HCT116 (cell line): ENCODE measurements around the gene ZSCAN4. TPM values are rescaled to one million over a fixed set of nuclear protein-coding genes. Genes with fewer than 3 reads are reported as not detected.

ENCODE experiments used
- ATAC-seq: fragments of 200-7000 bp; cut with Tn5 transposase; 2 replicates; pipeline ENCODE4 v1.9.1; 2020; ENCODE audit warnings: mild to moderate bottlenecking, moderate library complexity
- BruUV-seq: library from RNA; stranded (reverse); fragments of 400-500 nt; replicated peaks from 2 replicates; lab custom pipeline; 2021; lab: Mats Ljungman, UMichigan
- CTCF ChIA-PET: fragments of 300-600 bp; sonication (Branson Sonifier 250); formaldehyde crosslinking; loops from one replicate; lab custom pipeline; 2021; ENCODE audit warnings: antibody characterized with exemption; lab: Charles Lee
- POLR2A ChIA-PET: fragments of 300-600, 350-600 bp; sonication (Branson Sonifier 250); formaldehyde crosslinking; loops from one replicate; lab custom pipeline; 2021; ENCODE audit warnings: antibody characterized with exemption; lab: Charles Lee
- RAD21 ChIA-PET, 2 experiments: fragments of 300-600 bp; sonication (Branson Sonifier 250); formaldehyde crosslinking; loops; one replicate each; lab custom pipeline; 2023; ENCODE audit warnings: low total read pairs in 2 of 2; ENCODE audit not compliant: uncharacterized antibody in 2 of 2, unreplicated experiment in 2 of 2, low non-redundant PET in 1 of 2; lab: Charles Lee
- DNase-seq: peaks from one replicate; pipeline ENCODE4 v3.0.0-alpha.2; 2010; ENCODE audit warnings: low read depth, low spot score
- H2AFZ ChIP-seq: fragments of 200-600 bp; shearing (Covaris generic), sonication (generic); 2 replicates; pipeline ENCODE4 v1.6.1; 2017; ENCODE audit warnings: low read depth, mixed run types, mixed read lengths, antibody characterized with exemption, low read length; ENCODE audit not compliant: poor library complexity, severe bottlenecking
- H3K27ac ChIP-seq: 2 replicates; pipeline ENCODE4 v1.5.1; 2012; ENCODE audit warnings: low read depth, low read length
- H3K27me3 ChIP-seq: fragments of 200-600 bp; sonication (generic); 2 replicates; pipeline ENCODE4 v1.6.1; 2016; ENCODE audit warnings: mixed run types, low read length, mixed read lengths; ENCODE audit not compliant: insufficient read depth
- H3K36me3 ChIP-seq, 2 experiments: fragments of 200-500 bp in 1 of 2; fragments of 200-600 bp in 1 of 2; sonication (Bioruptor generic) in 1 of 2; sonication (generic) in 1 of 2; 2 replicates each; pipeline versions ENCODE4 v1.5.1 to v1.6.1; 2014 to 2016; ENCODE audit warnings: low read length in 2 of 2, inconsistent platforms in 1 of 2, mixed read lengths in 1 of 2, mixed run types in 1 of 2; ENCODE audit not compliant: insufficient read depth in 2 of 2, control insufficient read depth in 1 of 2
- H3K4me1 ChIP-seq, 2 experiments: fragments of 200-600 bp in 1 of 2; sonication (generic) in 1 of 2; 2 replicates each; pipeline versions ENCODE4 v1.5.1 to v1.6.1; 2012 to 2017; ENCODE audit warnings: low read length in 2 of 2, inconsistent platforms in 1 of 2, mild to moderate bottlenecking in 1 of 2, mixed read lengths in 1 of 2, mixed run types in 1 of 2, moderate library complexity in 1 of 2; ENCODE audit not compliant: insufficient read depth in 2 of 2, control insufficient read depth in 1 of 2
- H3K4me2 ChIP-seq: fragments of 200-600 bp; sonication (generic); 2 replicates; pipeline ENCODE4 v1.6.1; 2017; ENCODE audit warnings: mixed run types, low read length, mixed read lengths
- H3K4me3 ChIP-seq, 2 experiments: fragments of 200-600 bp in 1 of 2; sonication (generic) in 1 of 2; replicated peaks in 1 of 2; 2 replicates each; pipeline ENCODE4 v1.5.1; 2011 to 2016; ENCODE audit warnings: low read length in 2 of 2, control low read depth in 1 of 2, low read depth in 1 of 2, mild to moderate bottlenecking in 1 of 2, mixed read lengths in 1 of 2, mixed run types in 1 of 2
- H3K79me2 ChIP-seq: fragments of 200-600 bp; sonication (generic); 2 replicates; pipeline ENCODE4 v1.6.1; 2017; ENCODE audit warnings: mild to moderate bottlenecking, mixed run types, low read length, moderate library complexity, mixed read lengths; ENCODE audit not compliant: insufficient read depth
- H3K9ac ChIP-seq: fragments of 200-600 bp; sonication (generic); 2 replicates; pipeline ENCODE4 v1.6.1; 2016; ENCODE audit warnings: low read length, mixed read lengths
- H3K9me2 ChIP-seq: fragments of 200-600 bp; sonication (generic), shearing (Covaris generic); 2 replicates; pipeline ENCODE4 v1.6.1; 2017; ENCODE audit warnings: mixed run types, mild to moderate bottlenecking, moderate library complexity; ENCODE audit not compliant: insufficient read depth
- H3K9me3 ChIP-seq, 2 experiments: fragments of 200-500 bp in 1 of 2; fragments of 200-600 bp in 1 of 2; sonication (Bioruptor generic) in 1 of 2; sonication (generic) in 1 of 2; 2 replicates each; pipeline ENCODE4 v1.6.1; 2014 to 2017; ENCODE audit warnings: low read length in 2 of 2, mixed read lengths in 2 of 2, inconsistent platforms in 1 of 2, low read depth in 1 of 2, mild to moderate bottlenecking in 1 of 2, mixed run types in 1 of 2, moderate library complexity in 1 of 2; ENCODE audit not compliant: control insufficient read depth in 1 of 2, insufficient read depth in 1 of 2
- H4K20me1 ChIP-seq: fragments of 200-600 bp; sonication (generic), shearing (Covaris generic); 2 replicates; pipeline ENCODE4 v1.6.1; 2017; ENCODE audit warnings: mixed run types, mild to moderate bottlenecking, moderate library complexity; ENCODE audit not compliant: insufficient read depth
- CEBPB ChIP-seq: IDR thresholded peaks from 2 replicates; pipeline ENCODE4 v1.6.1; 2012; ENCODE audit warnings: low read depth
- EGR1 ChIP-seq: IDR thresholded peaks from 2 replicates; pipeline ENCODE4 v1.6.1; 2012; ENCODE audit warnings: low read depth
- EZH2 ChIP-seq: fragments of 200-600 bp; sonication (generic); IDR thresholded peaks from 2 replicates; pipeline ENCODE4 v1.6.1; 2017; ENCODE audit warnings: antibody characterized with exemption, mixed run types
- EZH2phosphoT487 ChIP-seq: fragments of 200-600 bp; IDR thresholded peaks from 2 replicates; pipeline ENCODE4 v1.6.1; 2018; ENCODE audit warnings: antibody characterized with exemption, borderline replicate concordance
- FOSL1 ChIP-seq: IDR thresholded peaks from 2 replicates; pipeline ENCODE4 v1.6.1; 2012; ENCODE audit warnings: low read depth
- JUND ChIP-seq: IDR thresholded peaks from 2 replicates; pipeline ENCODE4 v1.6.1; 2012
- MAX ChIP-seq: IDR thresholded peaks from 2 replicates; pipeline ENCODE4 v1.6.1; 2012
- POLR2A ChIP-seq: IDR thresholded peaks from 2 replicates; pipeline ENCODE4 v1.7.0; 2011; ENCODE audit warnings: borderline replicate concordance; ENCODE audit not compliant: insufficient read depth, insufficient read length; ENCODE audit errors: extremely low read depth
- POLR2AphosphoS5 ChIP-seq: IDR thresholded peaks from 2 replicates; pipeline ENCODE4 v1.6.1; 2011; ENCODE audit warnings: mild to moderate bottlenecking, low read depth, low read length, moderate library complexity
- REST ChIP-seq: IDR thresholded peaks from 2 replicates; pipeline ENCODE4 v1.6.1; 2012; ENCODE audit warnings: low read depth
- SIN3A ChIP-seq: IDR thresholded peaks from 2 replicates; pipeline ENCODE4 v1.6.1; 2012; ENCODE audit warnings: low read depth
- SRF ChIP-seq: IDR thresholded peaks from 2 replicates; pipeline ENCODE4 v1.6.1; 2012; ENCODE audit warnings: low read depth
- YY1 ChIP-seq: IDR thresholded peaks from 2 replicates; pipeline ENCODE4 v1.6.1; 2011; ENCODE audit warnings: low read length, low read depth, moderate library complexity, mild to moderate bottlenecking; ENCODE audit not compliant: insufficient replicate concordance; ENCODE audit errors: extremely low read depth
- intact Hi-C: fragments of 100-400 bp; cut with micrococcal nuclease; formaldehyde crosslinking; loops from 2 replicates; pipeline ENCODE4 v1.10.0; 2022
- total RNA-seq: library from RNA; stranded (reverse); gene quantifications from one replicate; pipeline ENCODE4 v1.2.1, GENCODE V29; 2021; ENCODE audit not compliant: unreplicated experiment
- TF ChIP-seq, protein P1 (sequence below), 3 experiments: fragments of 200-600 bp in 1 of 3; sonication (generic) in 1 of 3; IDR thresholded peaks in 2 of 3; conservative IDR thresholded peaks in 1 of 3; 2 replicates each; pipeline ENCODE4 v1.5.1; 2012 to 2017; ENCODE audit warnings: low read depth in 2 of 3, low read length in 2 of 3, antibody characterized with exemption in 1 of 3, borderline replicate concordance in 1 of 3, control low read depth in 1 of 3, mild to moderate bottlenecking in 1 of 3, mixed read lengths in 1 of 3, mixed run types in 1 of 3, moderate library complexity in 1 of 3; ENCODE audit not compliant: insufficient read depth in 1 of 3

Gene ZSCAN4
- total RNA-seq, 1 experiment from 2014 or later: not detected

- H3K9me2 ChIP-seq: no peaks in the 10 kb centered on the region
- ChIA-PET POLR2A (no interaction called here), CTCF (no interaction called here), RAD21 (no interaction called here)
- no peak overlapping the region for H3K27ac ChIP-seq
- no peaks in the 10 kb centered on the region for H3K9me3 ChIP-seq
- no peak overlapping the region for H3K9ac ChIP-seq
- DNase-seq: no peak
- no peak overlapping the region for H2AFZ ChIP-seq
- H3K27me3 ChIP-seq: no peaks in the 10 kb centered on the region
- H3K4me2 ChIP-seq: no peak overlapping the region
- no peak overlapping the region for H3K4me3 ChIP-seq
- H4K20me1 ChIP-seq: no peaks in the 10 kb centered on the region
- BruUV-seq: no TSS peak
- H3K4me1 ChIP-seq: no peaks in the 10 kb centered on the region
- TF ChIP-seq EZH2 (no peak), FOSL1 (no peak), JUND (no peak), MAX (no peak), REST (no peak), EGR1 (no peak), YY1 (no peak), SIN3A (no peak), SRF (no peak), EZH2phosphoT487 (no peak), POLR2AphosphoS5 (no peak), CEBPB (no peak), POLR2A (no peak)
- TF ChIP-seq, protein P1, sequence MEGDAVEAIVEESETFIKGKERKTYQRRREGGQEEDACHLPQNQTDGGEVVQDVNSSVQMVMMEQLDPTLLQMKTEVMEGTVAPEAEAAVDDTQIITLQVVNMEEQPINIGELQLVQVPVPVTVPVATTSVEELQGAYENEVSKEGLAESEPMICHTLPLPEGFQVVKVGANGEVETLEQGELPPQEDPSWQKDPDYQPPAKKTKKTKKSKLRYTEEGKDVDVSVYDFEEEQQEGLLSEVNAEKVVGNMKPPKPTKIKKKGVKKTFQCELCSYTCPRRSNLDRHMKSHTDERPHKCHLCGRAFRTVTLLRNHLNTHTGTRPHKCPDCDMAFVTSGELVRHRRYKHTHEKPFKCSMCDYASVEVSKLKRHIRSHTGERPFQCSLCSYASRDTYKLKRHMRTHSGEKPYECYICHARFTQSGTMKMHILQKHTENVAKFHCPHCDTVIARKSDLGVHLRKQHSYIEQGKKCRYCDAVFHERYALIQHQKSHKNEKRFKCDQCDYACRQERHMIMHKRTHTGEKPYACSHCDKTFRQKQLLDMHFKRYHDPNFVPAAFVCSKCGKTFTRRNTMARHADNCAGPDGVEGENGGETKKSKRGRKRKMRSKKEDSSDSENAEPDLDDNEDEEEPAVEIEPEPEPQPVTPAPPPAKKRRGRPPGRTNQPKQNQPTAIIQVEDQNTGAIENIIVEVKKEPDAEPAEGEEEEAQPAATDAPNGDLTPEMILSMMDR (IDR thresholded peaks at IDR 0.05 in 2 of 3, conservative IDR thresholded peaks at IDR 0.05 in 1 of 3; ENCODE audit: borderline replicate concordance in 1 of 3, insufficient read depth in 1 of 3, low read depth in 2 of 3, low read length in 2 of 3): no peak
- H3K79me2 ChIP-seq: no peaks in the 10 kb centered on the region
- intact Hi-C loops: no loop called here
- ATAC-seq: no peak
- no peaks in the 10 kb centered on the region for H3K36me3 ChIP-seq
Measured at GRCh38 chr19:57664269-57665127, 4.2 kb upstream of the ZSCAN4 start.
